Activated CD8-positive, alpha-beta memory T cell treated with anti-CD3 and anti-CD28 coated beads, Interleukin-2, amount 50 U/mL, for 24 hours (primary cell): ENCODE data around the gene PRMT1.
"Not testable (repeated sequence)": the region's sequence is repeated elsewhere in the genome, so short reads cannot be mapped to it uniquely, and the experiment has no call there.

Source experiments
- DNase-seq: peaks from one replicate; pipeline ENCODE4 v3.0.0-alpha.2; 2020; ENCODE audit errors: extremely low read depth

Gene PRMT1

DNA sequence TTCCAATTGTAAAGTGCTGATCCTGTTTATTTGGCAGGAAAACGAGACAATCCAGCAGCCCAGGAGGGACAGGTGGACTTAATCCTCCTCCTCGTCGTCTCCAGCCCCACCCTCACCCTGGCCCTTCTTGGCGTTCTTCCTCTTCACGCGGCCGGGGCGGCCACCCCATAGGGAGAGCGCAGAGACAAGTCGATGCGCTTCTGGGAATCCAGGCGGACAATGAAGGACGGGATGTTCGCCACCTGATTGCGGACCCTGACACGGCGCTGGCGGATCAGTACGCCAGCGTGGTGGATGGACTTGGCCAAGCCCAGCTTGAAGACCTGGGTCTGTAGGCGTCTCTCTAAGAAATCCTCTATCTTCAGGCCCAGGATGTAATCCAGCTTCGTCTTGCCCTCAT, 42.3 kb downstream of the PRMT1 start:
- not testable (repeated sequence) for DNase-seq

DNA sequence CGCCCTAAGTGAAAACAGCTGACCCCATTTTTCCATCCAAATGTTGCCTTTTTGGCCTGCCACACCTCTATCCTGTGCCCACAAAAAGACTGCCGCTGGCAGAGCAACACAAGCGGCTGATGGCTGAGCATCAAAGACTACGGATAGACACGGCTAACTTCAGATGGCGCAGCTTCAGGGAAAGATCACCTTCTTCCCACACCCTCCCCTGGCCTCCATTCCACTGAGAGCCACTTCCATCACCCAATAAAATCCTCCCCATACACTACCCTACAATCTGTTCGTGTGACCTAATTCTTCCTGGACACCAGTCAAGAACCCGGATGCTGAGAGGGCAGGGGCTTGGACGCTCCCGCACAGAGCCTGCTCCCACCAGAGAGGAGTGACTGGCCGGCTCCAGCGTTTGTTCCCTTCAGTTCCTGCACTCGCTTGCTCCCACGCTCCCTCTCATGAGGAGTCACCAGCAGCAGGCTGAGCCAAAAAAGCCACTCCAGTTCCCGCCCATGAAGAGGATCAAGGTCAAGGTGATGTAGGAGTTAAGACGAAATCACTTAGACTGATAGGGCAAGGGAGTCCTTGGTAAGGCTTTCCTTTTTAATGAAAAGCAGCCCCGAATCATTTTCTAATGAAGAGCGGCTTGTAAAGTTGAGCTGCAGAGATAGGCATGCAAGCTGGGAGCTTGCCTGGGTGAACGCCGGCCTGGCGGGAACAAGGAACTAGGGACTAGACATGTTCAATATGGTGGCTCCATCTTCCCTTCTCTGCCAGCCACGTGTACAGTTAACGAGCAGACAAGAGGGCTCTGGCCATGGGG, 50.4 kb downstream of the PRMT1 start:
- no peak for DNase-seq

DNA sequence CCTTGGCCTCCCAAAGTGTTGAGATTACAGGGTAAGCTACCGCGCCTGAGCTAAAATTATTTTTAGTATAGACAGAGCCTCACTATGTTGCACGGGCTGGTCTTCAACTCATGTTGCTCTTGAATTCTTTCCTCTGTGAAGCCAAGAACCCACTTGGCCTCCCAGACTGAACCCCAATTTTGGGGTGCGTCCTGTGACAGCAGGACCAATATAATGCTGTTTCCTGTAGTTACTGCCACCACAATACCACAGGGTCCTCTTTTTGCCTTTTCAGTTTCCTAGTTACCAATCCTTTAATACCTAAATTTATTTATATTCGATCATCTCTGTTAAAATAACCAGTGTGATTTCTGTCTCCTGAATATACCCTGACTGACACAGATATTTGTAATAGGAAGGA, 53.1 kb downstream of the PRMT1 start:
- DNase-seq = no peak
